ELF-1 (cell line): ENCODE measurements around the gene ASGR1.
"Not testable (repeated sequence)": the region's sequence is repeated elsewhere in the genome, so short reads cannot be mapped to it uniquely, and the experiment has no call there.

Experiments used
- DNase-seq: peaks from one replicate; pipeline ENCODE4 v3.0.0-alpha.2; 2016; ENCODE audit warnings: low read depth, low spot score

Gene ASGR1

GRCh38 chr17:7166873-7167272, 12.3 kb downstream of the ASGR1 start:
- no peak for DNase-seq

GRCh38 chr17:7159571-7159970, 19.6 kb downstream of the ASGR1 start:
- DNase-seq: not testable (repeated sequence)

DNA sequence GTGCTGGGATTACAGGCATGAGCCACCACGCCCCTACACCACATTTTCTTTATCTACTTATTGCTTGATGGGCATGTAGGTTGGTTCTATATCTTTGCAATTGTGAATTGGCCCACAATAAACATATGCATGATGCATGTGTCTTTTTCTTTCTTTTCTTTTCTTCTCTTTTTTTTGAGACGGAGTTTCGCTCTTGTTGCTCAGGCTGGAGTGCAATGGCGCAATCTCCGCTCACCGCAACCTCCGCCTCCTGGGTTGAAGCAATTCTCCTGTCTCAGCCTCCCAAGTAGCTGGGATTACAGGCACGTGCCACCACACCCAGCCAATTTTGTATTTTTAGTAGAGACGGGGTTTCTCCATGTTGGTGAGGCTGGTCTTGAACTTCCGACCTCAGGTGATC, 20.7 kb downstream of the ASGR1 start:
- not testable (repeated sequence) for DNase-seq

- DNase-seq: no peak
Measured at GRCh38 chr17:7156342-7156940, 22.7 kb downstream of the ASGR1 start.

DNA sequence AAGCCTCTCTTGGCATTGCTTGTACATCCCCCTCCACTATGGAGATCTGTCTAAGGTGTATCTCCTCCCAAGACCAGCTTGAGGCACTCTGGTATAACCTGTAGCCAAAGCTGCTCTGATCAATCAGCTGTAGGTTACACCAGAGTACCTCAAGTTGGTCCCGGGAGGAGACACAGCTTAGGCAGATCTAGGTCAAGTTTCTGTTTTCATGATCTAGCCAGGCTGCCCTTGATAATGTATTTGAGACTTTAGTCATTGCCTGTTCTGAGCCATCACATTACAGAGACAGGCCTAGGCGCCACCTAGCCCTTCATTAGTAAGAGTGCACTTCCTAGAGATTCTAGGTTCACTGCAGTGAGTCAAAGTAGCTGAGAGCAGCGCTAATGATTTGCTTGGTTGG, 31.4 kb downstream of the ASGR1 start:
- no peak for DNase-seq

GRCh38 chr17:7146115-7146514, 33.1 kb downstream of the ASGR1 start:
- peak; percentile 19 for DNase-seq

GRCh38 chr17:7144213-7144612, 35.0 kb downstream of the ASGR1 start:
- DNase-seq: peak; percentile 22

DNA sequence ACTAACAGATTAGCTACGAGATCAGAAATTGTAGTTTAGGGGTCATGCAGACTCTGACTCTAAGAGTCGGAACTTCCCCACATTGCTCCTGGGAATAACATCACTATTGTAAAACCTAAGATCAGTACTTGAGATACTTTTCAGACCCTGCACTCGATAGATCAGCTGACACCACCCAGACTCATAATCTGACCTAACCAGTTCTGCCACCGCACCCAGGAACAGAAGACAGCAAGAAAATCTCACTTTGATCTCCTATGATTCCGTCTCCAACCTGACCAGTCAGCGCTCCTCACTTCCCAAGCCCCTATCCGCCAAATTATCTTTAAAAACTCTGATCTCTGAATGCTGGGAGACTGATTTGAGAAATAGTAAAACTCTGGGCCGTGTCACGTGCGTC, 37.3 kb downstream of the ASGR1 start:
- peak; percentile 64 for DNase-seq

- DNase-seq: no peak
Measured at GRCh38 chr17:7139400-7139799, 39.8 kb downstream of the ASGR1 start.

- DNase-seq: no peak
Measured at GRCh38 chr17:7138800-7139381, 40.3 kb downstream of the ASGR1 start.

DNA sequence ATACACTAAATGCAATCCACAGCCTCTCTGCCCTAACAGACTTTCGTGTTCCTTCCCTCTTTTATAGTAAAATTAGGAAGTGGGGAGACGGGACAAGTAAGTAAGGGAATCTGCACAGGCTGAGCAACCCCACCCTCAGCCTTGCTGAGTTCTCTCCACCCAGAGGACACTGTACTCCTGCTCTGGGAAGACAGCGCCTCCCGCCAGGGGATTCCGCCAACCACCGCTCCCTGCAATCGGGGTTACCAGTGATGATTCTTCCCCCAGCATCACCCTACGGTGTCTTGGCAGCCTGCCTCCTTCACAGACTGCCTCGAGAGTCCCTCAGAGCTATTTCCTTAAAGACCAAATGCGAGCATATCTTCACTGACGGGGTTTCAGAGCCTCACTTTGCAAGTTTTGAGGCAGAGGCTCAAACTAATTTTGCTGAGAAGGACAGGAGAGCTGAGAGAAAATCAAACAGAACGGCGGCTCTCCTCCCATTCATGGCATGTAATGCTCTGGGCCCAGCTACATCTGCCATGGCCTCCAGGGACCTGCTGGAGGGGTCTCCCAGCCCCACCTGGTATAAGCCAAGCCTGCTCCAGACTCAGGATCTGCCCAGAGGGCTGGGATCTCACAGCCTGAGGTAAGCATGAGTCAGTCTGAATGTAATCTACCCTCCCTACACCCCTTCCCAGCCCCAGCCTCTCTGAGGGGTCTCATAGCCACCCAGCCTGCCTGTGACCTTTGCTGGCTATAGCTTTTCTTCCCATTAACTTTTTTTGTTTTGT, 41.8 kb downstream of the ASGR1 start:
- DNase-seq: no peak

GRCh38 chr17:7136266-7136877, 42.8 kb downstream of the ASGR1 start:
- DNase-seq: peak; percentile 70

- DNase-seq: no peak
Measured at GRCh38 chr17:7133916-7134315, 45.3 kb downstream of the ASGR1 start.

DNA sequence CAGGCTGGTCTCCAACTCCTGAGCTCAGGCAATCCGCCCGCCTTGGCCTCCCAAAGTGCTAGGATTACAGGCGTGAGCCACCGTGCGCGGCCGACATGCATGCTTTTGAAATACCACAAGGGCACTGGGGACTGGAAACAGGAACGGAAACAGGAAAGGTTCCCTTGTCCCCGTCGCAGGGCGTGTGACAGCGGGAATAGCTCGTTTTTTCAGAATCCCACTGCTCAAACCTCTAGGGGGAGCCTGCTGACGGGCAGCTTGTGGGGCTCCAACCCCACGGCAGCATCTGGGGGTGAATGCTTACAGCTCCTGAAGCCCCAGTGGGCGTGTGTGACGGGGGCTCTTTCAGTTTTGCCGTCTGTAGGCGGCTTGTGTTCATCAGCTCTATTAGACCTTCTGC, 45.7 kb downstream of the ASGR1 start:
- DNase-seq: peak; percentile 78

DNA sequence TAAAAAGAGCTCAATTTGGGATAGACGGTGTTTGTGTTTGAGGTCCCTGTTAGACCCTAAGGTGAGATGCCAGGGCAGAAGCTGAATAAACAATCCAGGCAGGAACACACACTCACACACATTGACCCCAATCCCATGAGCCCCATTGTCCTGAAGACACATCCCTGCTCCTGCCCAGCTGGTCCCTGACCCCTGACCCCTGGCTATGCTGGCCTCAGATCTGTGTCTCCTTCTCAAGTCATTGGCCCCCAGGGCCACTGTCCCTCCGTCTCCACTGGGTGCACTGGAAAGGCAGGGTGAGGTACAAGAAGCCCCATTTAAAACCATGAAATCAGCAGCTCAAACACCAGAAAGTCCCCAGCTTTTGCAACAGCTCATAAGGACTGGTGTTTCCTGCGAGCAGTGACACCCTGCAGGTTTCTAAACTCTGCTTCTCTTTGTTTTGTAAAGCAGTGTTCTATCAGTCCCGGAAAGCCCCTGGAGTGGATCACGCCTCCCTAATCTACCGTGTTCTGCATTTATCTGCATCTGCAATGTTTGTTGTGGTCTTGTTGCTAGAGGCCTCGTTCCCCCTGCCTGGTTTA, 46.6 kb downstream of the ASGR1 start:
- peak; percentile 91 for DNase-seq

GRCh38 chr17:7131423-7131791, 47.8 kb downstream of the ASGR1 start:
- no peak for DNase-seq

GRCh38 chr17:7130621-7131422, 48.3 kb downstream of the ASGR1 start:
- no peak for DNase-seq

- no peak for DNase-seq
Measured at GRCh38 chr17:7129311-7129710, 49.9 kb downstream of the ASGR1 start.

- no peak for DNase-seq
Measured at GRCh38 chr17:7128160-7128559, 51.0 kb downstream of the ASGR1 start.

- DNase-seq: not testable (repeated sequence)
Measured at GRCh38 chr17:7127501-7127900, 51.7 kb downstream of the ASGR1 start.

GRCh38 chr17:7126386-7126785, 52.8 kb downstream of the ASGR1 start:
- not testable (repeated sequence) for DNase-seq
